GM23248 (cell line): ENCODE measurements around the gene MYO5C.

Source experiments
- EZH2 ChIP-seq: fragments of 200-600 bp; sonication (generic); IDR thresholded peaks from 2 replicates; pipeline ENCODE4 v1.6.1; 2018; ENCODE audit warnings: antibody characterized with exemption, mild to moderate bottlenecking; ENCODE audit not compliant: insufficient read depth, poor library complexity, severe bottlenecking
- EZH2phosphoT487 ChIP-seq: fragments of 200-600 bp; sonication (generic); IDR thresholded peaks from 2 replicates; pipeline ENCODE4 v1.6.1; 2018; ENCODE audit warnings: antibody characterized with exemption, moderate library complexity, mild to moderate bottlenecking, low read depth; ENCODE audit not compliant: insufficient read depth

DNA sequence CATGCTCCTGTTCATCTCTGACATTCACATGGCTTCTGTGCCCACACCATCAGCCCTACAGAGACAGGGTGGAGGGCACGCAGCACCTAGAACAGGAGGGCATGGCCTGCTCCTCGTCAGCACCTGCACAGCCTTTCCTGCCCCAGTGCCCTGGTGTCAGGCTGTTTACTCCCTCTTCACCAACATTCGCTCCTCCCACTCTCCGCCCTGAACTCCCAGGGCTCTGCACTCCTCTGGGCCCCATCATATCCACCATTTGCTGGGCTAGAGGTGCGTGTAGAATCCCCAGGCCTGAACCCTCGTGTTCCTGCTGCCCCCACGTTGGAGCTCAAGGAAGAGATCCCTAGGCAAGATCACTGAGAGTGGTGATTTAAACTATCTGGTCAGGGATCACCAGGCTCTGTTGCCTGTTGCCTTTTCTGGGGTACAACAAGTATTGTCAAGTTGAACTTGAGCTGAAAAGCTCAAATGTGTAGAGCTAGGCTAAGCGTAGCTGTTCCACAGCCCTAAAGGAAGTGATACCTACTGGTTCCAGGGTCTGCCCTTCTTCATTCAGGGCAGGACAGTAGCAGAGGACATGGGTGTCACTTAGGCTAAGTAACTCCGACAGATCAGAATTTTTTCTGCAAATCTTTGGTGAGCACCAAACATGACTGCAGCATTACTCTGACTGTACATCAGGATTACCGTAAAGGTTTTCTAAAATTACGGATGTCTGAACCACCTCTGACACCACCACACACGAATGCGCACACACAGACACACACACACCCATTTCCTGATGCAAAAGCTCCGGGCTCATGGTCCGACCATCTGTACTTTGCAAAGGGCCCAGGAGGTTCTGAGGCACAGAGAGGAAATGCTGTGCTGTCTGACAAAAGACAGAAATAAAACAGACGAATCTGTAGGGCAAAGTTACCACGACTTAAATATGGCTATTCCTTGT is 60.7 kb downstream of the MYO5C start:
- TF ChIP-seq EZH2phosphoT487 = no peak
- no peak for TF ChIP-seq EZH2
